HCT116 (cell line): ENCODE measurements around the gene MDM4. TPM values are rescaled to one million over a fixed set of nuclear protein-coding genes. Genes with fewer than 3 reads are reported as not detected.

ENCODE experiments used
- ATAC-seq: fragments of 200-7000 bp; cut with Tn5 transposase; 2 replicates; pipeline ENCODE4 v1.9.1; 2020; ENCODE audit warnings: mild to moderate bottlenecking, moderate library complexity
- BruUV-seq: library from RNA; stranded (reverse); fragments of 400-500 nt; replicated peaks from 2 replicates; lab custom pipeline; 2021; lab: Mats Ljungman, UMichigan
- CTCF ChIA-PET: fragments of 300-600 bp; sonication (Branson Sonifier 250); formaldehyde crosslinking; loops from one replicate; lab custom pipeline; 2021; ENCODE audit warnings: antibody characterized with exemption; lab: Charles Lee
- POLR2A ChIA-PET: fragments of 300-600, 350-600 bp; sonication (Branson Sonifier 250); formaldehyde crosslinking; loops from one replicate; lab custom pipeline; 2021; ENCODE audit warnings: antibody characterized with exemption; lab: Charles Lee
- RAD21 ChIA-PET, 2 experiments: fragments of 300-600 bp; sonication (Branson Sonifier 250); formaldehyde crosslinking; loops; one replicate each; lab custom pipeline; 2023; ENCODE audit warnings: low total read pairs in 2 of 2; ENCODE audit not compliant: uncharacterized antibody in 2 of 2, unreplicated experiment in 2 of 2, low non-redundant PET in 1 of 2; lab: Charles Lee
- DNase-seq: peaks from one replicate; pipeline ENCODE4 v3.0.0-alpha.2; 2010; ENCODE audit warnings: low read depth, low spot score
- H2AFZ ChIP-seq: fragments of 200-600 bp; shearing (Covaris generic), sonication (generic); 2 replicates; pipeline ENCODE4 v1.6.1; 2017; ENCODE audit warnings: low read depth, mixed run types, mixed read lengths, antibody characterized with exemption, low read length; ENCODE audit not compliant: poor library complexity, severe bottlenecking
- H3K27ac ChIP-seq: 2 replicates; pipeline ENCODE4 v1.5.1; 2012; ENCODE audit warnings: low read depth, low read length
- H3K27me3 ChIP-seq: fragments of 200-600 bp; sonication (generic); 2 replicates; pipeline ENCODE4 v1.6.1; 2016; ENCODE audit warnings: mixed run types, low read length, mixed read lengths; ENCODE audit not compliant: insufficient read depth
- H3K36me3 ChIP-seq, 2 experiments: fragments of 200-500 bp in 1 of 2; fragments of 200-600 bp in 1 of 2; sonication (Bioruptor generic) in 1 of 2; sonication (generic) in 1 of 2; 2 replicates each; pipeline versions ENCODE4 v1.5.1 to v1.6.1; 2014 to 2016; ENCODE audit warnings: low read length in 2 of 2, inconsistent platforms in 1 of 2, mixed read lengths in 1 of 2, mixed run types in 1 of 2; ENCODE audit not compliant: insufficient read depth in 2 of 2, control insufficient read depth in 1 of 2
- H3K4me1 ChIP-seq, 2 experiments: fragments of 200-600 bp in 1 of 2; sonication (generic) in 1 of 2; 2 replicates each; pipeline versions ENCODE4 v1.5.1 to v1.6.1; 2012 to 2017; ENCODE audit warnings: low read length in 2 of 2, inconsistent platforms in 1 of 2, mild to moderate bottlenecking in 1 of 2, mixed read lengths in 1 of 2, mixed run types in 1 of 2, moderate library complexity in 1 of 2; ENCODE audit not compliant: insufficient read depth in 2 of 2, control insufficient read depth in 1 of 2
- H3K4me2 ChIP-seq: fragments of 200-600 bp; sonication (generic); 2 replicates; pipeline ENCODE4 v1.6.1; 2017; ENCODE audit warnings: mixed run types, low read length, mixed read lengths
- H3K4me3 ChIP-seq, 2 experiments: fragments of 200-600 bp in 1 of 2; sonication (generic) in 1 of 2; replicated peaks in 1 of 2; 2 replicates each; pipeline ENCODE4 v1.5.1; 2011 to 2016; ENCODE audit warnings: low read length in 2 of 2, control low read depth in 1 of 2, low read depth in 1 of 2, mild to moderate bottlenecking in 1 of 2, mixed read lengths in 1 of 2, mixed run types in 1 of 2
- H3K79me2 ChIP-seq: fragments of 200-600 bp; sonication (generic); 2 replicates; pipeline ENCODE4 v1.6.1; 2017; ENCODE audit warnings: mild to moderate bottlenecking, mixed run types, low read length, moderate library complexity, mixed read lengths; ENCODE audit not compliant: insufficient read depth
- H3K9ac ChIP-seq: fragments of 200-600 bp; sonication (generic); 2 replicates; pipeline ENCODE4 v1.6.1; 2016; ENCODE audit warnings: low read length, mixed read lengths
- H3K9me2 ChIP-seq: fragments of 200-600 bp; sonication (generic), shearing (Covaris generic); 2 replicates; pipeline ENCODE4 v1.6.1; 2017; ENCODE audit warnings: mixed run types, mild to moderate bottlenecking, moderate library complexity; ENCODE audit not compliant: insufficient read depth
- H3K9me3 ChIP-seq, 2 experiments: fragments of 200-500 bp in 1 of 2; fragments of 200-600 bp in 1 of 2; sonication (Bioruptor generic) in 1 of 2; sonication (generic) in 1 of 2; 2 replicates each; pipeline ENCODE4 v1.6.1; 2014 to 2017; ENCODE audit warnings: low read length in 2 of 2, mixed read lengths in 2 of 2, inconsistent platforms in 1 of 2, low read depth in 1 of 2, mild to moderate bottlenecking in 1 of 2, mixed run types in 1 of 2, moderate library complexity in 1 of 2; ENCODE audit not compliant: control insufficient read depth in 1 of 2, insufficient read depth in 1 of 2
- H4K20me1 ChIP-seq: fragments of 200-600 bp; sonication (generic), shearing (Covaris generic); 2 replicates; pipeline ENCODE4 v1.6.1; 2017; ENCODE audit warnings: mixed run types, mild to moderate bottlenecking, moderate library complexity; ENCODE audit not compliant: insufficient read depth
- CBX3 ChIP-seq: IDR thresholded peaks from 2 replicates; pipeline ENCODE4 v1.6.1; 2012; ENCODE audit warnings: low read depth
- EZH2phosphoT487 ChIP-seq: fragments of 200-600 bp; IDR thresholded peaks from 2 replicates; pipeline ENCODE4 v1.6.1; 2018; ENCODE audit warnings: antibody characterized with exemption, borderline replicate concordance
- FOSL1 ChIP-seq: IDR thresholded peaks from 2 replicates; pipeline ENCODE4 v1.6.1; 2012; ENCODE audit warnings: low read depth
- MAX ChIP-seq: IDR thresholded peaks from 2 replicates; pipeline ENCODE4 v1.6.1; 2012
- POLR2A ChIP-seq: IDR thresholded peaks from 2 replicates; pipeline ENCODE4 v1.7.0; 2011; ENCODE audit warnings: borderline replicate concordance; ENCODE audit not compliant: insufficient read depth, insufficient read length; ENCODE audit errors: extremely low read depth
- RAD21 ChIP-seq: IDR thresholded peaks from 2 replicates; pipeline ENCODE4 v1.6.1; 2012; ENCODE audit warnings: low read depth, mild to moderate bottlenecking
- SP1 ChIP-seq: IDR thresholded peaks from 2 replicates; pipeline ENCODE4 v1.6.1; 2012; ENCODE audit warnings: low read depth
- SRF ChIP-seq: IDR thresholded peaks from 2 replicates; pipeline ENCODE4 v1.6.1; 2012; ENCODE audit warnings: low read depth
- TCF7L2 ChIP-seq: IDR thresholded peaks from 2 replicates; pipeline ENCODE4 v1.7.0; 2011; ENCODE audit warnings: borderline replicate concordance, inconsistent platforms; ENCODE audit not compliant: insufficient read depth, insufficient read length; ENCODE audit errors: extremely low read depth
- ZBTB33 ChIP-seq: IDR thresholded peaks from 2 replicates; pipeline ENCODE4 v1.6.1; 2011; ENCODE audit warnings: mild to moderate bottlenecking, low read length, moderate library complexity; ENCODE audit not compliant: insufficient replicate concordance; ENCODE audit errors: extremely low read depth
- ZNF274 ChIP-seq: fragments of 200-500 bp; sonication (Bioruptor generic); IDR thresholded peaks from 2 replicates; pipeline ENCODE4 v1.6.1; 2014; ENCODE audit warnings: mild to moderate bottlenecking, low read depth, low read length, inconsistent platforms
- intact Hi-C: fragments of 100-400 bp; cut with micrococcal nuclease; formaldehyde crosslinking; loops from 2 replicates; pipeline ENCODE4 v1.10.0; 2022
- total RNA-seq: library from RNA; stranded (reverse); gene quantifications from one replicate; pipeline ENCODE4 v1.2.1, GENCODE V29; 2021; ENCODE audit not compliant: unreplicated experiment
- TF ChIP-seq, protein P1 (sequence below): IDR thresholded peaks from 2 replicates; pipeline ENCODE4 v1.6.1; 2012; ENCODE audit warnings: low read depth

Gene MDM4
- total RNA-seq, 1 experiment from 2014 or later: 79.5 TPM

DNA sequence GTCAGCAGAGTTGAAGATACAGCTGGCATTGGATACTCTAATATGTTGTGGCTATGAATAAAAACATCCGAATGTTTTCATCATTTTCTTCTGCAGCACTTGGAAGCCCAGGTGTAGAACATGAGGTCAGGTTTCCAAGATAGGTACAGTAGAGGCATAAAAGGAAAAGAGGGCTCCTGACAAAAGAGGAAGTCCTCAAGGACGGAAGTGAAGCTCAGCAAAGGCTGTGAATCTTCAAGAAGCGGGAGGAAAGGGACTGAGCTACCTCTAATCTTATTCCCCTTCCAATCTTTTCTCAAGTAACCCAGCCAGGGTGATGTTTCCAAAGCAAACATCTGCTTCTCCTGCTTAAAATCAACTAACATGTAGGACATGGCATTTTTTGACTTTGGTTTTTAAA, 17.2 kb upstream of the MDM4 start:
- no TSS peak for BruUV-seq
- Histone ChIP-seq H3K4me1 (peaks cover 3 to 16% of the 10 kb centered on the region in 2 experiments; a peak in 3 of 4 replicates), H3K9me2 (no peaks in the 10 kb centered on the region), H3K36me3 (no peaks in the 10 kb centered on the region), H3K27me3 (no peaks in the 10 kb centered on the region), H3K27ac (no peak overlapping the region), H2AFZ (no peak overlapping the region), H4K20me1 (no peaks in the 10 kb centered on the region), H3K4me2 (no peak overlapping the region), H3K9ac (no peak overlapping the region), H3K4me3 (no peak overlapping the region), H3K9me3 (peaks cover 0 to 4% of the 10 kb centered on the region in 2 experiments; a peak in 1 of 4 replicates), H3K79me2 (no peaks in the 10 kb centered on the region)
- no peak for TF ChIP-seq MAX
- TF ChIP-seq SRF: no peak
- no peak for TF ChIP-seq SP1
- TF ChIP-seq TCF7L2: no peak
- no peak for TF ChIP-seq ZBTB33
- no peak for TF ChIP-seq FOSL1
- TF ChIP-seq ZNF274: no peak
- TF ChIP-seq, protein P1, sequence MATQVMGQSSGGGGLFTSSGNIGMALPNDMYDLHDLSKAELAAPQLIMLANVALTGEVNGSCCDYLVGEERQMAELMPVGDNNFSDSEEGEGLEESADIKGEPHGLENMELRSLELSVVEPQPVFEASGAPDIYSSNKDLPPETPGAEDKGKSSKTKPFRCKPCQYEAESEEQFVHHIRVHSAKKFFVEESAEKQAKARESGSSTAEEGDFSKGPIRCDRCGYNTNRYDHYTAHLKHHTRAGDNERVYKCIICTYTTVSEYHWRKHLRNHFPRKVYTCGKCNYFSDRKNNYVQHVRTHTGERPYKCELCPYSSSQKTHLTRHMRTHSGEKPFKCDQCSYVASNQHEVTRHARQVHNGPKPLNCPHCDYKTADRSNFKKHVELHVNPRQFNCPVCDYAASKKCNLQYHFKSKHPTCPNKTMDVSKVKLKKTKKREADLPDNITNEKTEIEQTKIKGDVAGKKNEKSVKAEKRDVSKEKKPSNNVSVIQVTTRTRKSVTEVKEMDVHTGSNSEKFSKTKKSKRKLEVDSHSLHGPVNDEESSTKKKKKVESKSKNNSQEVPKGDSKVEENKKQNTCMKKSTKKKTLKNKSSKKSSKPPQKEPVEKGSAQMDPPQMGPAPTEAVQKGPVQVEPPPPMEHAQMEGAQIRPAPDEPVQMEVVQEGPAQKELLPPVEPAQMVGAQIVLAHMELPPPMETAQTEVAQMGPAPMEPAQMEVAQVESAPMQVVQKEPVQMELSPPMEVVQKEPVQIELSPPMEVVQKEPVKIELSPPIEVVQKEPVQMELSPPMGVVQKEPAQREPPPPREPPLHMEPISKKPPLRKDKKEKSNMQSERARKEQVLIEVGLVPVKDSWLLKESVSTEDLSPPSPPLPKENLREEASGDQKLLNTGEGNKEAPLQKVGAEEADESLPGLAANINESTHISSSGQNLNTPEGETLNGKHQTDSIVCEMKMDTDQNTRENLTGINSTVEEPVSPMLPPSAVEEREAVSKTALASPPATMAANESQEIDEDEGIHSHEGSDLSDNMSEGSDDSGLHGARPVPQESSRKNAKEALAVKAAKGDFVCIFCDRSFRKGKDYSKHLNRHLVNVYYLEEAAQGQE: no peak
- TF ChIP-seq CBX3: no peak
- no peak for TF ChIP-seq RAD21
- TF ChIP-seq POLR2A: no peak
- no peak for TF ChIP-seq EZH2phosphoT487
- DNase-seq: no peak
- ATAC-seq: no peak
- intact Hi-C loops: no loop called here
- POLR2A ChIA-PET: no interaction called here
- RAD21 ChIA-PET: no interaction called here
- CTCF ChIA-PET: no interaction called here
